ENCODE measurements around the gene PIP5K1B. TPM values are rescaled to one million over a fixed set of nuclear protein-coding genes. Genes with fewer than 3 reads are reported as not detected.

The PIP5K1B gene
- total and polyA plus RNA-seq, 2 donors (not counting 1 experiment from before 2014, with no cell fraction given): under 0.01 to 0.03 TPM

GRCh38 chr9:68775003-68775730 lies 70.1 kb downstream of the PIP5K1B start:
- Histone ChIP-seq H3K4me3 (replicated peaks in 1 of 4; ENCODE audit: control extremely low read depth in 1 of 4, insufficient read depth in 1 of 4, low read depth in 3 of 4, low read length in 4 of 4) (no peak overlapping the region), H3K4me2 (ENCODE audit: extremely low read depth, insufficient read depth, low read length) (no peak overlapping the region), H3K79me2 (ENCODE audit: control insufficient read depth, insufficient read depth, low read length) (peaks cover under 1% of the 10 kb centered on the region), H3K27ac (ENCODE audit: insufficient read depth, low read length) (no peak overlapping the region), H3K9ac (ENCODE audit: insufficient read depth, low read length) (no peak overlapping the region), H3K9me3 (ENCODE audit: control insufficient read depth, insufficient read depth, low read depth, low read length) (no peaks in the 10 kb centered on the region), H3K36me3 (ENCODE audit: control insufficient read depth, insufficient read depth, low read length) (no peaks in the 10 kb centered on the region), H3K27me3 (ENCODE audit: control insufficient read depth, insufficient read depth, low read length) (no peaks in the 10 kb centered on the region), H2AFZ (ENCODE audit: low read length) (no peak overlapping the region), H4K20me1 (ENCODE audit: control insufficient read depth, extremely low read depth, insufficient read depth, low read length) (no peaks in the 10 kb centered on the region), H3K4me1 (ENCODE audit: control insufficient read depth, extremely low read depth, insufficient read depth, low read length) (peaks cover 5% of the 10 kb centered on the region)
- TF ChIP-seq CTCF (conservative IDR thresholded peaks at IDR 0.05 in 1 of 2, IDR thresholded peaks at IDR 0.05 in 1 of 2; ENCODE audit: low read depth in 1 of 2, low read length in 2 of 2) (no peak), EZH2 (IDR thresholded peaks at IDR 0.05; ENCODE audit: low read length, missing control alignments) (no peak)
- DNase-seq (ENCODE audit: low read depth in 2 of 2): peak in 1 of 2 donors; percentile 26

GRCh38 chr9:68777070-68777763 lies 72.2 kb downstream of the PIP5K1B start:
- Histone ChIP-seq H3K79me2 (ENCODE audit: control insufficient read depth, insufficient read depth, low read length) (peaks cover 15% of the 10 kb centered on the region), H3K36me3 (ENCODE audit: control insufficient read depth, insufficient read depth, low read length) (no peaks in the 10 kb centered on the region), H3K4me3 (replicated peaks in 1 of 4; ENCODE audit: control extremely low read depth in 1 of 4, insufficient read depth in 1 of 4, low read depth in 3 of 4, low read length in 4 of 4) (no peak overlapping the region), H3K27ac (ENCODE audit: insufficient read depth, low read length) (no peak overlapping the region), H3K27me3 (ENCODE audit: control insufficient read depth, insufficient read depth, low read length) (no peaks in the 10 kb centered on the region), H3K4me2 (ENCODE audit: extremely low read depth, insufficient read depth, low read length) (no peak overlapping the region), H3K9me3 (ENCODE audit: control insufficient read depth, insufficient read depth, low read depth, low read length) (no peaks in the 10 kb centered on the region), H2AFZ (ENCODE audit: low read length) (no peak overlapping the region), H3K4me1 (ENCODE audit: control insufficient read depth, extremely low read depth, insufficient read depth, low read length) (peaks cover 11% of the 10 kb centered on the region), H3K9ac (ENCODE audit: insufficient read depth, low read length) (no peak overlapping the region), H4K20me1 (ENCODE audit: control insufficient read depth, extremely low read depth, insufficient read depth, low read length) (no peaks in the 10 kb centered on the region)
- DNase-seq (ENCODE audit: low read depth in 2 of 2): no peak
- TF ChIP-seq EZH2 (IDR thresholded peaks at IDR 0.05; ENCODE audit: low read length, missing control alignments) (no peak), CTCF (conservative IDR thresholded peaks at IDR 0.05 in 1 of 2, IDR thresholded peaks at IDR 0.05 in 1 of 2; ENCODE audit: low read depth in 1 of 2, low read length in 2 of 2) (no peak)

GRCh38 chr9:68778635-68779034 lies 73.6 kb downstream of the PIP5K1B start:
- TF ChIP-seq EZH2 (IDR thresholded peaks at IDR 0.05; ENCODE audit: low read length, missing control alignments) (no peak), CTCF (conservative IDR thresholded peaks at IDR 0.05 in 1 of 2, IDR thresholded peaks at IDR 0.05 in 1 of 2; ENCODE audit: low read depth in 1 of 2, low read length in 2 of 2) (no peak)
- no peaks in the 10 kb centered on the region for H3K36me3 ChIP-seq (ENCODE audit: control insufficient read depth, insufficient read depth, low read length)
- no peak for DNase-seq (ENCODE audit: low read depth in 2 of 2)
- peaks cover 11% of the 10 kb centered on the region for H3K4me1 ChIP-seq (ENCODE audit: control insufficient read depth, extremely low read depth, insufficient read depth, low read length)
- no peaks in the 10 kb centered on the region for H3K9me3 ChIP-seq (ENCODE audit: control insufficient read depth, insufficient read depth, low read depth, low read length)
- no peak overlapping the region for H3K4me3 ChIP-seq (replicated peaks in 1 of 4; ENCODE audit: control extremely low read depth in 1 of 4, insufficient read depth in 1 of 4, low read depth in 3 of 4, low read length in 4 of 4)
- H3K27ac ChIP-seq (ENCODE audit: insufficient read depth, low read length): no peak overlapping the region
- H3K27me3 ChIP-seq (ENCODE audit: control insufficient read depth, insufficient read depth, low read length): no peaks in the 10 kb centered on the region
- H3K79me2 ChIP-seq (ENCODE audit: control insufficient read depth, insufficient read depth, low read length): peaks cover 15% of the 10 kb centered on the region
- H4K20me1 ChIP-seq (ENCODE audit: control insufficient read depth, extremely low read depth, insufficient read depth, low read length): no peaks in the 10 kb centered on the region
- no peak overlapping the region for H3K4me2 ChIP-seq (ENCODE audit: extremely low read depth, insufficient read depth, low read length)
- no peak overlapping the region for H3K9ac ChIP-seq (ENCODE audit: insufficient read depth, low read length)
- peak overlapping the region; percentile 45 for H2AFZ ChIP-seq (ENCODE audit: low read length)

Data from fibroblast of lung (primary cell).